OCI-M1 (cell line): ENCODE data around the gene LACTBL1.
"Not testable (repeated sequence)": the region's sequence is repeated elsewhere in the genome, so short reads cannot be mapped to it uniquely, and the experiment has no call there.

ENCODE experiments used
- DNase-seq: peaks from one replicate; lab custom pipeline; 2025; lab: John Stamatoyannopoulos, UW

LACTBL1 gene

GRCh38 chr1:22972760-22973159 lies at the start of gene LACTBL1:
LACTBL1 (minus strand) TSS chr1:22972866; CDS start chr1:22972316, 550 bp downstream.
- no peak for DNase-seq

DNA sequence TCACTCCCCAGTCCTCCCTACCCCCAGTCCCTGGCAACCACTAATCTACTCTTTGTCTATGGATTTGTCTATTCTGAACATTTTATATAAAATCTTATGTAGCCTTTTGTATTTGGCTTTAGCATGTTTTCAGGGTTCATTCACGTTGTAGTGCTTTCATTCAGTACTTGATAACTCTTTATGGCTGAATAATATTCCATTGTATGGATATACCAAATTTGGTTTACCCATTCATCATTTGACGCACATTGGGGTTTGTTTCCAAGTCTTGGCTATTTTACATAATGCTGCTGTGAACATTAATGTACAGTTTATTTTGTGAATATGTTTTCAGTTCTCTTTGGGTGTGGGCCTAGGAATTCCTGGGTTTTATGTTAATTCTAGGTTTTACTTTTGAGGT lies 49.2 kb upstream of the LACTBL1 start:
- DNase-seq: no peak

DNA sequence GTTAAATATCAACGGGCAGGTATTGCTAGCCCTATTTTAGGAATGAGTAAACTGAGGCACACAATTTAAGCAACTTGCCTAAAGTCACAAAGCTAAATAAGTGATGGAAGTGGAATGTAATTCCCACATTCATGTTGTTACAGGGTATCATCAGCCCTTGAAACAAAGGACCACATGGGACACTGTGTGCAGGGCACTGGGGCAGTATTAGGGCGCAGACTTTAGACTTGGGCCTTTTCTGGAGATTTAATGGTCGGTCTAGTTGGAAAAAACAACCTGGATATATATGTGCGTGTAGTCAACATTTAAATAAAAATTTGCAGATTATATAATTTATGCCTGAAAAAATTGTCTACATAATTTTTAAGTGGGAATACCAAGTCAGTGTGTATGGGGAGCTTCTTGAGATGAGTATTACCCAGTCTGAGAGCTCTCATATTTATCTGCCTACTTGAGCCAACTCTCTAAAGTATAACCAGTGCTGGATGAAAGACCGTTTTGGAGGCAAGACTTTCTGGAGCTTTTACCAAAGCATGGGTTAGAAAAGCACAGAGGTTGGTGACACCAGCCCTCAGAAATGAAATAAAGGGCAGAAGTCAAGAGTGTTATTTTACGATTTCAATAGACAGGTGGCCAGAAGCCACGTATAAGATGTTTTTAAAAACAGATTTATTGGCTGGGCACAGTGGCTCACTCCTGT lies 48.2 kb upstream of the LACTBL1 start:
- no peak for DNase-seq

DNA sequence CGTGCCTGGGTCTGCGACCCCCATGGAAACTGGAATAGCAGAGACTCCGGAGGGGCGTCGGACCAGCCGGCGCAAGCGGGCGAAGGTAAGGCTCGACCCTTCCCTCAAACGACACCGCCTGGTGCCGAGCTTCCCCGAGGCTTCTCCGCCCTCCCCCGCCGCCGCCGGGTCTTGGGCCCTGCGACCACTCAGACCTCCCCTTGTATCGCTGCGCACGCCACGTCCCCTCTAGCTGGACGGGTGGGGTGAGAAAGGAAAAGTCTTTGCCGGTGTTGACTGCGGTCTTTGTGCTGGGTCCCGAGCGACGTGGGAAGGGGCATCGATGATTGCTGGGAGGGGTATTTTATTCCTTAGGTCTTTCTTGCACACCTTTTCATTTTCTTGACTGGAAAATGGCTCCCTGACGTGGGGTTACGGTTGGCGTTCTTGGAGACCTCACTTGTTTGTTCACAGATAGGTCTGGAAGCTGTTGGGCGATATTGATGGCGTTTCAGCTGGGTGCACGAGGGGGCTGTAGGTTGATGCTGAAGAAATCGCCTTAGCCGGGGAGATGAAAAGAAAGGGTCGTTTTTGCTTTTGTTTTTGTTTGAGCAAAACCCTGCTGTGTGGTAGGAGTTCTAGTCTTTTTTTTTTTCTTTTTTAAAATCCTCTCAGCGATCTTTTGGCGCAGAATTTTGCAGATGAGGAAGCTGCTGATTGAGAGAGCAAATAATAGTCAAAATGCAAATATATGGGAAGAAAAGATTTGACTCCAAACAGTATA lies 47.4 kb upstream of the LACTBL1 start:
- DNase-seq: peak; percentile 66

GRCh38 chr1:23019094-23019862 lies 46.6 kb upstream of the LACTBL1 start, which contains the start of gene KDM1A:
KDM1A (plus strand) TSS chr1:23019468; CDS start chr1:23019597, 129 bp downstream.
- peak; percentile 99 for DNase-seq

DNA sequence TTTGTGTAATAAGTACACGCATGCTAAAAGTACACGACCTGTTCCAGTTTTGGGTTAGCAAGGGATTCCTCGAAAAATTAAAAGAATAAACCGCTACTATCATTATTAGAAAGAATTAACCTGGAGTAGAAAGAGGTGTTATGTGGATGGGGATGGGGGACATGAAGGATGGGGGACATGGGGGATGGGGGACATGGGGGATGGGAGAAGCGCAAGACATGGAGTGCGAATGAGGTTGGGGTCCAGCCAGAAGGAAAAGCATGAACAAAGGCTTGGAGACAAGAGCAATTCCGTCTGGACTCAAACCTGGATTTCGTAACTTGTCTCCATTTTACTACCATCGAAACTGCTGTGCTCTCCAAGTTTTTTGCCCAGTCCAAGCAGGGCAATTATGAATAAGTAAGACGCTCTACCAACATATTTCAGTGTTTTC lies 46.0 kb upstream of the LACTBL1 start:
- no peak for DNase-seq

- DNase-seq: no peak
These were observed 41.0 kb upstream of the LACTBL1 start for GRCh38 chr1:23013657-23014056.

- DNase-seq: not testable (repeated sequence)
These were observed 37.4 kb upstream of the LACTBL1 start for GRCh38 chr1:23010025-23010424.

- no peak for DNase-seq
These were observed 36.2 kb upstream of the LACTBL1 start for GRCh38 chr1:23008901-23009300.

- DNase-seq: no peak
These were observed 34.4 kb upstream of the LACTBL1 start for GRCh38 chr1:23007106-23007505.

GRCh38 chr1:23004769-23005168 lies 32.1 kb upstream of the LACTBL1 start:
- not testable (repeated sequence) for DNase-seq

DNA sequence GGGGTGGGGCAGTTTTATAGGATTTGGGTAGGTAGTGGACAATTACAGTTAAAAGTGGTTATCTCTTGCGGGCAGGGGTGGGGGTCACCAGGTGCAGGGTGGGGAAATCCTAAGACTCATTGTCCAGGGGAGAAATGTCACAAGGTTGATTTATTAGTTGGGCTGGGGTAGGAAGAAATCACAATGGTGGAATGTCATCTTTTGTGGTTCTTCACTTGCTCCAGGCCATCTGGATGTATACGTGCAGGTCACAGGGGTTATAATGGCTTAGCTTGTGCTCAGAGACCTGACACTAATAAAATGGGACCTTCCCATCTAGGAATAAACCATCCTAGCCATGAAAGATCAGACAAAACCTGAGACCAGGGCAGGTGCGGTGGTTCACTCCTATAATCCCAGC lies 31.4 kb upstream of the LACTBL1 start:
- DNase-seq: no peak

- not testable (repeated sequence) for DNase-seq
These were observed 29.6 kb upstream of the LACTBL1 start for GRCh38 chr1:23002218-23002617.

GRCh38 chr1:23000133-23000532 lies 27.5 kb upstream of the LACTBL1 start:
- DNase-seq: not testable (repeated sequence)

- DNase-seq: not testable (repeated sequence)
These were observed 24.9 kb upstream of the LACTBL1 start for GRCh38 chr1:22997528-22997927.

DNA sequence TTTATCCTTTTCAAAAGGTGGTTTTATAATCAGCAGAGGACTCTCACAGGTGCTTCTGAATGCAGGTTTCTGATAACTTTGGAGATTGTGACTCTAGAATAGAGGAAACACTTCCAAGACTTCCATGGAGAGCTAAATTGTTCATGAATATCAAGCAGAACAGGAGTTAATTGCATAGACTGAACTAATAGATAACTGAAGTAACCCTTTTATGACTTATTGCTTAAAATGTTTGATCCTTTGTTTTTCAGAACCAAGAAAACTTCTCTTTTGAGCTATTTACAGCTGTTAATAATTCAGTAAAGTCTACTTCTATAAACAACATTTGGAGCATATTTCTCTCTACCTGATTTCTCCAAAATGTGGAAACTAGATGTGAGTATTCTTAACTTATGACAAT lies 23.1 kb upstream of the LACTBL1 start:
- no peak for DNase-seq

GRCh38 chr1:22993220-22993795 lies 20.6 kb upstream of the LACTBL1 start:
- DNase-seq: peak; percentile 50

DNA sequence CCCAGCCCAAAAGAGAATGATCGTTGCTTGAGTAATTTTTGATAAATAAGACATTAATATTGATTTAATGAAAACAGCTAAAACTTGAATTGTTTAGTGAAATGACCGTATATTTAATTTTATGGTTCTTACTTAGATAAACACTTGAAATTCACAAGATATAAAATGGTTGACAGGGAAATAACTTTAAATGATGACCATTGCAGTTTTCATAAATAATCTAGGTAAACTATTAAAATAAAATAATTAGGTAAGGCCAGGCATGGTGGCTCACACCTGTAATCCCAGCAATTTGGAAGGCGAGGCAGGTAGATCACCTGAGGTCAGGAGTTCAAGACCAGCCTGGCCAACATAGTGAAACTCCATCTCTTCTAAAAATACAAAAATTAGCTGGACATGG lies 19.7 kb upstream of the LACTBL1 start:
- DNase-seq: not testable (repeated sequence)

DNA sequence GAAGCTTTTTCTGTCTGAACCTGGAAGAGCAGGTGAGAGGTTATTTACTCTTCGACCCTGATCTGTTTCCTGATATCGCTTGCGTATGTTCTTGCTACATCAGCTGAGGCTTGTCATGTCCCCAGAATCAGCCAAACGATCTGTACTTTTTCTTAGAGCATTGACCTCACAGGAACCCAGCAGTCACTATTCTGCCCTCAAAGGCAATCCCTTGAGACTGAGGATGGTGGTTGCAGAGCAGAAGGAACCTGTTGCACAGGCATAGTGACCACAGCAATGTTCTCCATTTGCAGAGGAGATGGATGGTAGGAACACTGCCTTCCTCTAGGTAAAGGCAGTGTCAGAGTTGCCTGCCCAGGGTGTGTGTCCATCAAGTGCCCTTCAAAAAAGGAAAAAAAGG lies 11.3 kb upstream of the LACTBL1 start:
- DNase-seq: no peak

DNA sequence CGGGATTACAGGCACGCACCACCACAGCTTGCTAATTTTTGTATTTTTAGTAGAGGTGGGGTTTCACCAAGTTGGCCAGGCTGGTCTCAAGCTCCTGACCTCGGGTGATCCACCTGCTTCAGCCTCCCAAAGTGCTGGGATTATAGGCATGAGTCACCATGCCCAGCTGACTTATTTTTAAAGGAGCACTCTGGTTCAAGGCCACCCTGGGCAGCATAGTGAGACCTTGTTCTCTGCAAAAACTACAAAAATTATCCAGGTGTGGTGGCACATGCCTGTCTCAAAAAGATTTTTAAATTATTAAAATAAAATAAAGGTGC lies 7.8 kb upstream of the LACTBL1 start:
- not testable (repeated sequence) for DNase-seq

DNA sequence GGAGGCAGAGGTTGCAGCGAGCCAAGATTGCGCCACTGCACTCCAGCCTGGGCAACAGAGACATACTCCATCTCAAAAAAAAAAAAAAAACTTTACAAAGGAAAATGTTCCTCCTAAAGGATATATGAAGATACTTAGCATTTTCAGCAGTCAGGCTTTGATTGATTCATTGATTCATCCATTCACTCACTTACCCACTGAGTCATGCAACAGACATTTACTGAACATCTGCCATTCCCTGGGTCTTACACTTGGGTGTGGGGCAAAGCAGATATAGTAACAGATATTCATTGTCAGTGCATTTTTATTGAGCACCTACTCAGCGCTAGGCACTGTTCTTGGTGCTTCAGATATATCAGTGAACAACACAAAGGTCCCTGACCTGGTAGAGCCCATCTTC lies 5.6 kb upstream of the LACTBL1 start:
- no peak for DNase-seq
